ENCODE results near the gene PRX.
"Not testable (repeated sequence)": the region's sequence is repeated elsewhere in the genome, so short reads cannot be mapped to it uniquely, and the experiment has no call there.

The PRX gene

DNA sequence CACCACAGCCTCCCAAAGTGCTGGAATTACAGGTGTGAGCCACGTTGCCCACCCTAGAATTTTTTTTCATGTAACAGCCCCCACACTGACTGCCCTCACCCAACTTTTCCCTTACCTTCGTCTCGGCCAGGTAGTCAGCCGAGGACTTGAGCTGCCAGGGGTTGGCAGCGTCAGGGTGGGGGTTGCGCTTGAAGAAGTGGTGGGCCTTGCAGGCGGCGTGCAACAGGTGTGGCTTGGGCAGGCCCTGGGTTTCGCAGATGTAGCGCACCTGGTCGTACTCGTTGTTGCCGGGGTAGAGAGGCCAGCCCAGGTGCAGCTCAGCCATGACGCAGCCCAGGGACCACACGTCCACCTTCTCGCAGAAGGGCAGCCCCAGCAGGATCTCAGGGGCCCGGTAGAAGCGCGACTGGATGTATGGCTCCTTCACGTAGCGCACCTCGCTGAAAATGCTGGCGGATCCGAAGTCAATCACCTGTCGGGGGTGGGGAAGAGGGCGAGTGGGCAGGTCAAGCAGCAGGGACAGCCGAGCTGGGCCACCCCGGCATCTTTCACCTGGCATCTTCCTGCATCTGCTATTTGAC is 29.4 kb downstream of the PRX start:
- no peak for FAIRE-seq

DNA sequence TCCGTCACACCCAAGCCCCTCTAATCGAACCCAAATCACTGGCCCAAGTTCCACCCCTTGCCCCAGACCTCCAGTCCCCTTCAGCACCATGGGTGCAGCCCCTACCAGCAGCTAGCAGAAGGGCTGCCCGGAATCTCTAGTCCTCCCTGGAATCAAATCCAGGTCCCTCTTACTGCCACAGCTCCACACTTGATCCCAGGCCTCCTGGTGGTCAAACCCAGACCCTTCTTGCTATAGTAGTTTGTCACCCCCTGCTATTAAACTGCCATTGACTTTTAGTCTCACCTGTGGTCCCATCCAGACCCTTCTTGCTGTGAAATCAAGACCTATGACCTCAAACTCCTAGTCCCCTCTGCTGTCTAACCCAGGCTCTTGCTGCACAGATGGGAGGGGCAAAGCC is 31.9 kb downstream of the PRX start:
- no peak for FAIRE-seq

DNA sequence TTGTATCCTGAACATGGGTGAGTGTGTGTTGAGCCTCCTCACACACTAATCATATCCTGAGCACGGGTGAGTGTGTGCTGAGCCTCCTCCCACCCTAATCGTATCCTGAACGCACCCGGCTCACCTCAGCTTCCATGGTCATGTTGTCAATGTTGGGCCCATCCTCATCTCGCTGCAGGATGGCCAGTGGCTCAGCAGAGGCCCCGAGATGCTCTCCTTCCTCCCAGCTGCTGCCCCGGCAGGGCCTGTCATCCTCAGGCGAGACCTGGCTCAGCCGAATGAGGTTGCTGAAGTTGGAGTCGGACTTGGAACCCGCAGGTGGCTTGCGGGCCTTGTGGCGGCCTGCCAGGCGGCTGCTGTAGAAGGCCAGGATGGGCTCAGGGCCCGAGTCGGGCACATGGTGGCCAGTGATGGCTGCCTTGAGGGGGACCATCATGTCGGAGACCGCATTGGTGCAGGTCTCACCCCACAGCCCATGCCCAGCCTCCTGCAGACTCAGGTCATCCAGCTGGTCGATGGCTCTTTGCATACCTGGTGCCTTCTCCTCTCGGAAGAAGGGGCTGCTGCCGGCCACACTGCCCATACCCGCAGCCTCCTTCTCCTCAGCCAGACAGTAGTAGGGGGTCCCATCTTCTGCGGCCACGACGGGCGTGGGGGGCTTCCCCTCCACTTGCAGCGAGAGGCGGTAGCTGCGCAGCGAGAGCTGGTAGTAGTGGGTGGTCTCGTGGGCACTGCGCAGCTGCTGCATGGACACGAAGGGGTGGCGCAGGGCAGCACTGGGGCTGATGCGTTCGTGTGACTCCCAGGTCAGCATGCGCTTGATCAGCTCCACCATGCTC is 32.8 kb downstream of the PRX start:
- FAIRE-seq = no peak

DNA sequence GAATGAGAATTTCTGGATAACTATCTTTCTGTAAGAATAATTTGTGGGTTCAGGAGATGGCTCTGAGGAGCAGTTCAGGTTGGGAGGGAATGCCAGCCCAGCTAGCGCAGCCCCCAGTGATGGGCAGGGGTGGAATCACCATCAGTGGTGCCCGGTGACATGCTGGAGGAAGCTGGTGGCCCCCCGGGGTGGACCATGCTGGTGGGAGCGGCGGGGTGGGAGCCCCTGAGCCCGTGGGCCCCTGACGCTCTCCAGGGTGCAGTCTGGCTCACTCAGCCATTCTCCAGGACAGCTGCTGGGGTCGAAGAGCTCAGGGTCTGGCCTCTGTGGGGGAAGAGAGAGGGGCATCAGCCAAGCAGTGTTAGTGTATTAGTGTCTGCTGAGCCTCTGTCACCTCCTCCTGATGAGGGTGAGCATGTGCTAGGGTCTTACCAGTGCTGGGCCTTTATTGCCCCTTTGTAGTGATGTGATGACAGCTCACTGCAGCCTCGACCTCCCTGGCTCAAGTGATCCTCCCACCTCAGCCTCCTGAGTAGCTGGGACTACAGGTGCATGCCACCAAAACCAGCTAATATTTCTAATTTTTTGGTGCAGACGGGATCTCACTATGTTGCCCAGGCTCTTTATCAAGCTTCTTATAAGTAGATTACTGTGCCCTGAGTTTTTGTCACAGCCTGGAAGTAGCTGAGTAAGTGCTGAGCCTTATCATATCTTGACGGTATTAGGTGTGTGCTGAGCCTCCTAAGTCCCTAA is 33.6 kb downstream of the PRX start:
- FAIRE-seq = no peak

DNA sequence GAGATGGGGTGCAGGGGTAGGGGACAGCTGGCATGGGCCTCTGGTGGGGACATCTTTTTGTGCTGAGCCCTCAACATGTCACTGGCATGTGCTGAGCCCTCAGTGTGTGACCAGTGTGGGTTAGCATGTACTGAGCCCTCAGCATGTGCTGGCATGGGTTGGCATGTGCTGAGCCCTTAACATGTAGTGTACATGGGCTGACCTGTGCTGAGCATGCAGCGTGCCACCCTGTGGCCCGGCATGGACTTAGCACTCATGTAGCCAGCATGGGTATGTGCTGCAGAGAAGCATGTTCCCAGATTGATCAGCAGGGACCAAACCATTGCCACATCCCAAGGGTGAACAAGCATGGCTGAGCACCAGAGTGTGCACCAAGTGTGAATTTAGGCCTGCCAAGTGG is 34.7 kb downstream of the PRX start:
- FAIRE-seq = no peak

DNA sequence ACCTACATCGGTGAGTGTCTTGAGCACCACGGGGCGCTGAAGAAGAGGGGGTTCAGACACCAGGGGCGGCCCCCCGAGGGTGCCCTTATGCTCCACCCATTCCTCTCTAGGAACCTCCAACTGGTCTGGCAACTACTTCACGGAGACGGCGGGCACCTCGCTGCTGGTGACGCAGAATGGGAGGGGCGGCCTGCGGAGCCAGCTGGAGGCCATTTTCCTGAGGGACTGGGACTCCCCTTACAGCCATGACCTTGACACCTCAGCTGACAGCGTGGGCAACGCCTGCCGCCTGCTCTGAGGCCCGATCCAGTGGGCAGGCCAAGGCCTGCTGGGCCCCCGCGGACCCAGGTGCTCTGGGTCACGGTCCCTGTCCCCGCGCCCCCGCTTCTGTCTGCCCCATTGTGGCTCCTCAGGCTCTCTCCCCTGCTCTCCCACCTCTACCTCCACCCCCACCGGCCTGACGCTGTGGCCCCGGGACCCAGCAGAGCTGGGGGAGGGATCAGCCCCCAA is 35.2 kb downstream of the PRX start:
- FAIRE-seq = no peak

DNA sequence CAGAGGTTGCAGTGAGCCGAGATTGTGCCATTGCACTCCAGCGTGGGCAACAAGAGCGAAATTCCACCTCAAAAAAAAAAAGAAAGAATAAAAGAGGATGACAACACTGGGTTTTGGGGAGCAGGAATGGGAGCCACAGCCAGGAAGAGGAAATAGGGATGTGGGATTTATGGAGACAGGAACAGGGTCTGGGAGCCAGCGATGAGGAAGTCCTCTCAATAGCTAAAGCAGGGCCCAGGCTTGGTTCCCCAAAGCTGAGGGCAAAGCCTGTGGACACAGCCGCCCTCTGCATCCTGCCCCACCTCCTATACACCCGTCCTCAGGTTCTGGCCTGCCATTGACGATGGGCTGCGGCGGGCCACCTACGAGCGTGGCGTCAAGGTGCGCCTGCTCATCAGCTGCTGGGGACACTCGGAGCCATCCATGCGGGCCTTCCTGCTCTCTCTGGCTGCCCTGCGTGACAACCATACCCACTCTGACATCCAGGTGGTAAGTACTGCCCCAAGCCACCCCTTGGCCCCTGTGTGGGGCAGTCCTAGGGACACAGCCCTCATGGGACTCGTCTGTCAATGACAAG is 36.8 kb downstream of the PRX start:
- FAIRE-seq = no peak

DNA sequence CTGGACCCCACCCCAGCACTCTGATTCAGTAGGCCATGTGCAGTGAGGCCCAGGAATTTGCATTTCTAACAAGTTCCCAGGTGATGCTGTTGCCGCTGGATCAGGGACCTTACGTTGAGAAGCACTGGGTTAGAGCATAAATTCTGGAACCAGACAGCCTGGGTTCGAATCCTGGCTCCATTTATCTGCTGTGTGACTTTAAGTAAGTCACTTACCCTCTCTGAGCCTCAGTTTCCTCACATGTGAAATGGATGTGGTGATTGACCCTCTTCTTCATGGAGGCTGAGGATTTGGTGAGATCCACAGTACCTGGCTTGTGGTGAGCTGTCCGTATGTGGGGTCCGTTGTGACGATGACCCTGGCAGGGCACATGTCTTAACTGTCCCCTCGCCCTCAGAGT is 39.1 kb downstream of the PRX start:
- no peak for FAIRE-seq

DNA sequence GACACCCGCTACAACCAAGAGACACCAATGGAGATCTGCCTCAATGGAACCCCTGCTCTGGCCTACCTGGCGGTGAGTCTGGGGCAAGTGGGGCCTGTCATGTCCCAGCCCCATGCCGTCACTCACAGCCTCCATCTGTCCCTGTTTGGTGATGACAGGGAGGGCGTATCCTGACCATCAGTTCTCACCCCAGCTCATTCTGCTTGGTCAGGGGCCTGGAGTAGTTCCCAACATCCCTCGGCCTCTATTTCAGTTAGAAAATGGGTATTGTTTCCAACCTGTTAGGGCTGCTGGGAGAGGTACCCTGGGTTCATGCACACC is 41.4 kb downstream of the PRX start:
- no peak for FAIRE-seq

DNA sequence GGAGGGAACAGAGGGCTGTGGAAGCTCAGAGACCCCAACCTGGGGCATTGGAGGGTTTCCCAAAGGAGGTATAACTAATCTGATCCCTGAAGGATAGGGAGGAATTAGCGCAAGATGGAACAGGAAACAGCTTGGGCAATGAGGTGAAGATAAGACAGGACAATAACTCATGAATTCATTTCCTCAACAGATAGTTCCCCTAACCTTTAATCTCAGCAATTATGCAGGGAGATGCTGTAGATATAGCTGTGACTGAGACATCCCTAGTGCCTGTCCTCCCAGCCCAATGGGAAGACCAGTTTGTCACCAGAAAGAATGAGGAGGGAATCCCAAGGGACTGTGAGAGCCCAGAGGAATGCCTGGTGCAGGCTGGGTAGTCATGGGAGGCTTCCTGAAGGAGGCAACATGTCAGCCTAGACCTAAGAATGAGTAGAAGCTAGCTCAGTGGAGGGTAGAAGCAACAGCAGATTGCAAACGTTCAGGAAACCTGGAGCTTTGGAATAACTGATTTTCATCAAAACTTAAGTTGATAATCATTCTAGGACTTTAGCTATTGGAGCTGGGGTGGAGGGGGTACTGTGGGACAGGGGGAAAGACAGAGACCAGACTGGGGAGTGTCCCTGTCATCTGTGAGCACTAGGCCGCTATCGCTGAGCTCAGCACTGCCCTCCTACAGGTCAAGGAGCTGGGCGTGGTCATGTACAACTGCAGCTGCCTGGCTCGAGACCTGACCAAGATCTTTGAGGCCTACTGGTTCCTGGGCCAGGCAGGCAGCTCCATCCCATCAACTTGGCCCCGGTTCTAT is 42.0 kb downstream of the PRX start:
- FAIRE-seq = no peak

DNA sequence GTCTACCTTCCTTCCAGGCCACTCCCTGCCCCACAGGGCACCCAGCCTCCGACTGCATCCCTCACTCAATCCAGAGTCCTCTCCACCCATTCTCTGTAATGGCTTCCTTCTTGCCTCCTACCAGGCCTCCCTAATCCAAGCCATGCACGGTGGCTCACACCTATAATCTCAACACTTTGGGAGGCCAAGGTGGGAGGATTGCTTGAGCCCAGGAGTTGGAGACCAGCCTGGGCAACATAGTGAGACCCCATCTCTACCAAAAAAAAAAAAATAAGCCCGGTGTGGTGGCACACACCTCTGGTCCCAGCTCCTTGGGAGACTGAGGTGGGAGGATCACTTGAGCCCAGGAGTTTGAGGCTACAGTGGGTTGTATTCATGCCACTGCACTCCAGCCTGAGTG is 42.9 kb downstream of the PRX start:
- not testable (repeated sequence) for FAIRE-seq

DNA sequence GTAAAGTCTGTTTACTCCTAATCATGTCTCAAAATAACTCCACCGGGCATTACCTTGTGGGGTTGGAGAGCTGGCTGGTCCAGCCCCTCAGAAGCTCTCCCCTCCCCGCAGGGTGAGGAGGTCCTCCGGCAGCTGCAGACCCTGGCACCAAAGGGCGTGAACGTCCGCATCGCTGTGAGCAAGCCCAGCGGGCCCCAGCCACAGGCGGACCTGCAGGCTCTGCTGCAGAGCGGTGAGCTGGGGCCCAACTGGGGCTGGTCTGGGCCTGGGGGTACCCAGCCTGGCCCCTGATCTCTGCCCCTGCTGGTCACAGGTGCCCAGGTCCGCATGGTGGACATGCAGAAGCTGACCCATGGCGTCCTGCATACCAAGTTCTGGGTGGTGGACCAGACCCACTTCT is 43.4 kb downstream of the PRX start:
- FAIRE-seq = no peak

DNA sequence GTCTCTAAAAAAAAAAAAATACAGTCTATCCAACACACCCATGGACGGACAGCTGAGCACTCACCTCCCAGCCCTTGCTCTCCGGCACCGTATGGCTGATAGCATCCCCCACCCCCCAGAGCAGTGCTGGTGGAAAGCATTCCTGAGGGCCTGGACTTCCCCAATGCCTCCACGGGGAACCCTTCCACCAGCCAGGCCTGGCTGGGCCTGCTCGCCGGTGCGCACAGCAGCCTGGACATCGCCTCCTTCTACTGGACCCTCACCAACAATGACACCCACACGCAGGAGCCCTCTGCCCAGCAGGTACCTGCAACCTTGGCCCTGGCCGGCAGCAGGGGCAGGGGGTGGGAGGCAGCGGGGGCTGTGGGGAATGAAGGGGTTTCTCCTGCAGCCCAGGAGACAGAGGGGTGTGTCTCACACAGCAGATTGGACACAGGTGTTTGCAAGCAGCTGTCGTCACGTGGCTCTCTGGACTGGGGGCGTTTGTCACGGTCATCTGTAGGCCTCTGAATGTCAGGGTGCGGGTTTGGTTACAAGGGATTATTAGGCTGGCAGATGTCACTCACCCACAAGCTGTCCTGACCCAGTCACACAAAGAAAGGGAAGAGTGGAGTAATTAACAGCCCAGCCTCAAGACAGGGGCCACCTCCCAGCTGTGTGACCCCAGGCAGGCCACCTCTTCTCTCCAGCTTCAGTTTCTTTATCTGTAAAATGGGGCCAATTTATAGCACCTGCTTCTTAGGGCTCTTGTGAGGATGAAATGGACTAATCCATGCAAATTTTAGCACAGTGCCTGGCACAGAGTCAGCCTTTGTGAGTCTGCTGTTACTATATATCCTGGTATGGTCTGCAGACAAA is 45.4 kb downstream of the PRX start:
- no peak for FAIRE-seq

DNA sequence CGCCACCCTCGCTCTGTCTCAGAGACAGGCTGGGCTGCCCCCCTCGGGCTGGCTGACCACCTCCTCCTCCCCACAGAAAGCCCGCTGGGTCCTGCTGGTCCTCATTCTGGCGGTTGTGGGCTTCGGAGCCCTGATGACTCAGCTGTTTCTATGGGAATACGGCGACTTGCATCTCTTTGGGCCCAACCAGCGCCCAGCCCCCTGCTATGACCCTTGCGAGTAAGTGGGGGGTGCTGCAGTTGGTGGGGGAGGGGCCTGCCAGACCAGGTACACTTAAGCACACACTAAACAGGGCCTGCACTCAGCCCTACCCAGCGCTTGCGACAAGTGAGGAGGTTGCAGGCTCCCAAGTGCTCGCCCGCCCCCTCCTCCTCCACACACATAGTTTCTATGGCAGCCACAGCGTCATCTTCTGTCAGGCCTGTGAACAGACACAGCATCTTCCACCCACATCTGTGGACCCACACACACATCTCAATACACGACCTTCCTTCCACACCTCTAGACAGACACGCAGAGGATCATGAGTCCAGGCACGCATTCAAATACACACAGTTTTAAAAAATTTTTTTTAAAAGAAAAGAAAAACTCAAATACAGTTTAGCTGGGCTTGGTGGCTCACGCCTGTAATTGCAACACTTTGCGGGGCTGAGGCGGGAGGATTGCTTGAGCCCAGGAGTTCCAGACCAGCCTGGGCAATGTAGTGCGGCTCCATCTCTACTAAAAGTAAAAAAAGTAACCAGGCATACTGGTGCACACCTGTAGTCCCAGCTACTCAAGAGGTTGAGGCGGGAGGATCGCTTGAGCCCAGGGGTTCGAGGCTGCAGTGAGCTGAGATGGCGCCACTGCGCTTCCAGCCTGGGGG is 46.2 kb downstream of the PRX start:
- FAIRE-seq = no peak

DNA sequence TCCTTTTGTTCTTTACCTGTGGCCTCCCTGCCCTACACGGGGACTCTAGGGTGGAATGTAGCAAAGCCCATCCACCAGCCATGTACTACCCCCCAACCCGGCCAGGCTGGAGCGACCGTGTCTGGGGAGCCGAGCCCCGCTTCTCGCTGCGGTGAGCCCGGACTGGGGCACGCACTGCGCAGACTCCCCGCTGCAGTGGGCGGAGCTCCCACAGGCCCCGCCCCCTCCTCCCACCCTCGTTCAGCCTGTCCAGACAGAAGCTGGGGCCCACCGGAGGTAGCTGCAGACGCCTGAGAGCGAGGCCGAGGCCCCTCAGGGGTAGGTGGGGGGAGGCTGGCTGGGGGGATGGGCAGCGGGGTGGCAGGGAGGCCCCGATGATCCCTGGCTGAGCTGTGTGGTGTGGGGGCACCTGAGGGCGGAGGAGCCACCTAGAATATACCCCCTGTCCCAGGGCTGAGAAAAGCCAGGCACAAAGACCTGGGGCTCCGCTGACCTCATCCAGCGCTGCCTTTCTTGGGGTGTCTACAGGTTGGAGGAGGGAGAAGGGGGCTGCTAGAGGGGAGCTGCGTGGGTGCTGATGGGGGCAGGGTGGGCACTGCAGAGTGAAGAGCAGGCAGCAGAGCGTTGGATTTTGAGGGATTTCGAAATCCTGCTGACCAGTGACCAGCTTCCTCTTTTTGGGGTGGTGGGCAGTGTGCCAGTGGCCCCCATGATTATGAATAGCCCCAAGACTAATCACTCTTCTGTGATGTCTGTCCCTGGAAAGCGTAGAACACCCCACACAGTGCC is 47.4 kb downstream of the PRX start:
- FAIRE-seq = no peak

DNA sequence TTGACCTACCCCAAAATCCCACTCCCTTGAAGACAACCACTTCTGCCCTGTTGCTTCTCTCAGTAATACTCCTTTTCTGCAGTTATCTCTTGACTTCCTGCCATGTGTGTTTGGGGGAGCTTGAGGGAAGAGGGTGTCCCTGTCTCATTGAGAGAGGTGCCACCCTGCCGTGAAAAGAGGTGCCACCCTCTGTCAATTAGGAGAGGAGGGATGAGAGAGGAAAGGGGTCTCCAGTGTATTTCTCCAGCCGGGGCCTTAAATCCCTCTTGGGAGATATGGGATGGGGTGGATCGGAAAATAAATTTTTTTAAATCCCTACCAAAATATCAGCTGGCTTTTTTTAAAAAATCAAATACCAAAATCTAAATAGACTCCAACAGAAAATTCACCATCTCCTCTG is 48.2 kb downstream of the PRX start:
- no peak for FAIRE-seq

DNA sequence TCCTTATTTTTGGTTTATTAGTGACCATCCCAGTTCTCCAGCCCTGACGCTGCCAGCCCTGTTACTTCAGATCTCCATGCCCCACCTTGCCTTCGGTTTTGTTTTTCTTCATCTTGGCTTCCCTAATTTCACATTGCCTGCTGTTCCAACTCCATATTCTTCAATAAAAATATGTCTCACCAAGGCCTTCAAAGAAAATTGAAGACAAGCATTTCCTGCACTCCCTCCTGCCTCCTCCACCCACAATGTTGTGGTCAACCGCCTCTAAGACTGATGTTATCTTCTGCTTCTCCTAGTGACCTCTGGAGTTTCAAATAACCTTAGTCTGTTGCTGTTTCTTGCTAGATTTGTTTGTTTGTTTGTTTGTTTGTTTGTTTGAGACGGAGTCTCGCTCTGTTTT is 50.1 kb downstream of the PRX start:
- no peak for FAIRE-seq

DNA sequence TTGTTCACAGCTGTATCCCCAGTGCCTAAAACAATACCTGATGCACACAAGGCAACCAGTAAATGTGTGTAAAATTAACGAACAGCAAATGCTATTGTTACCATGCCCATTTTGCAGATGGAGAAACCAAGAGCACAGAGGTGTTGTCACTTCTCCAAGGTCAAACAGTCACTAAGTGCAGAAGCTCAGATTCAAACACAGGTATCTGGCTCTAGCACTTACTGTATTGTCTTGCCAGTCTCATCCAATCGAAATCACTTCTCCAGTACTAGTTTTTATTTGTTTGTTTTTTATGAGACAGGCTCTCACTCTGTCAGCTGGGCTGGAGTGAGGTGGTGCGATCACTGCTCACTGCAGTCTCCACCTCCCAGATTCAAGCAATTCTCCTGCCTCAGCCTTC is 51.0 kb downstream of the PRX start:
- no peak for FAIRE-seq

DNA sequence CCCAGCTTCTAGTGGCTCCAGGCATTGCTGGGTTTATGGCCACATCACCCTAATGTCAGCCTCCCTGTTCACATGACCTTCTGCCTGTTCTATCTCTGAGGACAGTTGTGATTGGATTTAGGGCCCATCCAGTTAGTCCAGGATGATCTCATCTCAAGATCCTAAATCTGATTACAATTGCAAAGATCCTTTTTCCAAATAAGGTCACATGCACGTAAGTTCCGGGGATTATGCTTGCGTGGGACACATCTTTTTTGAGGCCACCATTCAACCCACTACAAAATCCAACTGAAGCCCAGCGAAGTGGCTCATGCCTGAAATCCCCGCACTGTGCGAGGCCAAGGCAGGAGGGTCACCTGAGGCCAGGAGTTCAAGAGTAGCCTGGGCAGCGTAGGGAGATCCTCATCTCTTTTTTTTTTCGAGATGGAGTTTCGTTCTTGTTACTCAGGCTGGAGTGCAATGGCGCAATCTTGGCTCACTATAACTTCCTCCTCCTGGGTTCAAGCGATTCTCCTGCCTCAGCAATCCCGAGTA is 52.4 kb downstream of the PRX start:
- no peak for FAIRE-seq

All from A204.1 (cell line).